Inflammatory macrophage treated with lipopolysaccharide for 4 hours (primary cell): ENCODE results near the gene MAMDC2.

Experiments used
- DNase-seq: peaks from one replicate; pipeline ENCODE4 v3.0.0-alpha.2; 2020

Gene MAMDC2

DNA sequence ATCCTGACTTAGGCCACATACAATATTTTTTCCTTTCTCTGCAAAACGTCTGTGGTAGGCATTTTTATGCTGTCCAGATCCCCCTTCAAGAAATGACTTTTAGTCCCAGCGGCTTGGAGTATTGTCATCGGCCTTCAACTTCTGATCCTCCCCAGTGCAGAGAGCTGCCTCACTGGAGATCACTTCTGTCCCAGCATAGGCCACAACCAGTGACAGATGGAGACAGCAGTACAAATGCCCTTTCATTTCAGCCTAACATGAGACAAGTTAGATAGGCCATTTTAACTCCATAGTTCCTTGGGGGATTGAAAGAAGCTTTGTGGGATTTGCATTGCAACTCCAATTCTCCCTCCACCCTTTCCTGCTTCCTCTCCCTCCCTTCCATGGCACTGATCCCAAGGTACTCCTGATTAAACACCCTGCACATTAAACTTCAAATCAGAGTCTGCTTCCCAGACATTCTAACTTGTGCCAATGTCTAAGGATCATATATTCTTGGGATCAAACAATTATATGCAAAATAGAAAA lies 3.2 kb upstream of the MAMDC2 start:
- no peak for DNase-seq

DNA sequence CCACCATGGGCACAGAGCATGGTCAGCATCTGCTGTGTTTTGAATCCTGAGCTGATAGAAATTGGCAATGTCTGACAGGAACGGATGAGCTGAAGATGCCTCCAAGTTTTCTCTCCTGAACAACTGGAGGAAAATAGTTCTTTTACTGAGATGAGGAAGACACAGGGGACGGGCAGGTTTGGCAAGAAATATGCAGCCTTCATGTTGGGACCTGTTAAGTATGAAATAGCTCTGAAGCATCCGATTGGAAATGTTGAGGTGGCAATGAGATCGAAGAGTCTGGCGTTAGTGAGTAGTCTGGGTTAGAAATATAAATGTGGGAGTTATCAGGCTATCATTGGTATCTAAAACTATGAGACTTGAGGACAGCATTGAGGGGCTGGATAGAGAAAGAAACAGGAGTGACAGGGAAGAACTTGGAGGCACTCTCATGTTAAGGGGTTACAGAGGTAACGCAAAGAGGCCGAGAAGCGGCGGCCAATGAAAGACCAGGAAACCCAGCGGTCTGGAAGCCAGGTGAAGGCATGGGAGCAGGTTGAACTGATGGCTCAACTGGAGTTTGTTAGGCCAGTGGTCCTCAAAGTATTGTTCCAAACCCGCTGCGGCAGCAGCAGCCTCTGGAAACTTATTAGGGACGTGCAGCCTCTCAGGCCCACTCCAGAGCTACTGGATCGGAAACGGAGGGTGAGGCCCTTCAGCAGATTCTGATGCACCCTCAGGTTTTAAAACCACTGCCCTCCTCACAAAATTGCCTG lies 1.0 kb upstream of the MAMDC2 start:
- no peak for DNase-seq

DNA sequence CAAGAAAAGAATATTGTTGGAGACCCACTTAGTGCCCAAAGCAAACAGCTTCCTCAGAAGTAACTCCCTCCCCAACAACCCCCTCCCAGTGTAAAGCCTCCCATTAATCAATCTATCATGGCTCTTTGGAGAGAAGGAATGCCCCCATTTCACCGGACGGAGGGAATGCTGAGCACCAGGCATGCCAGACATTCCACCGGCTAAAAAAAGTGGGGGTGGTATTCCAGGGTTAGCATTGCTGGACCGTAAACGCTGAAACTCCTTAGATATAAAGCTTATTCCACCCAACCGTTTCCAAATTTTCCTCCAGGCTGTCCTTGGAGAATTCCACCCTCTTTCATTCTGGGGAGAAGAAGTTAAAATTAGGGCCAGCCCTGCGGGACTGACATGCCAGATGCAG lies 363 bp upstream of the MAMDC2 start:
- DNase-seq: no peak

- DNase-seq: no peak
These were observed 1.1 kb downstream of the MAMDC2 start for GRCh38 chr9:70044490-70045307.

DNA sequence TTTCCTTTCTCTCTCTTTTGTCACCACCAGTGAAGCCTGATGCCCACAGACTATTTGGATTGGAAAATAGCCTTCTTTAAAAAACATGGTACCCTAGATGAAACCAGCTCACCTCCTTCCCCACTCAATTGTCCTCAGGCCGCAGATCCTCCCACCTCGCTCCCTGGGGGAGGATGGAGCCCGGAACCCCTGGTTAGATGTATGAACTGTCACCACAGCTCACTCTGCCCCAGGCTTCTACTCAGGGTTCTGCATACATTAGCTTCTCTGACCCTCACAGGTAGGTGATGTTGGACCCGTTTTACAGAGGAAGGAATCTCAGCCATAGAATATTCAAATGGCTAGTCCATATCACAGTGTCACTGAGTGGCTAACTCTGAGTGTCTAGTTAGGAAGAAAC lies 1.8 kb downstream of the MAMDC2 start:
- no peak for DNase-seq

GRCh38 chr9:70046274-70047070 lies 2.8 kb downstream of the MAMDC2 start:
- no peak for DNase-seq

GRCh38 chr9:70049236-70049635 lies 5.6 kb downstream of the MAMDC2 start:
- DNase-seq: no peak

GRCh38 chr9:70049672-70050271 lies 6.1 kb downstream of the MAMDC2 start:
- no peak for DNase-seq

DNA sequence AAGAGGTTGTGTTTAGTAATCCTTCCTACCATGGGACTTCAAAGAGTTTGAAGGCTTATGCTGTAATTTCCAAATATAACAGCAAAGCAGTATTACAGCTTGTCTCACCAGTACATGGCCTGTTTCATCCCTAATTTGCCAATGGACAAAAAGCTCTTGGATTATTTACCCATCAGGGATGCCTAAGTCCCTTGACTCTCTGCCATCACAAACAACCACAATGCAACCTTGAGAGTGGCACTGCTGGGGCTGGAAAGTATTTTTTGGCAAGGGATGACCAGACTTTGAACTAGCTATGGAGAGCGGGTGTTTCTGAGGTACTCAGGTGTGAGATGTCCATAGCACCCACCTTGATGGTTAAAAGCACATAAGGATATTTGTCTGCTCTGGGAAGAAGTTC lies 9.1 kb downstream of the MAMDC2 start:
- DNase-seq: no peak

GRCh38 chr9:70053864-70054263 lies 10.2 kb downstream of the MAMDC2 start:
- no peak for DNase-seq

GRCh38 chr9:70054521-70054920 lies 10.9 kb downstream of the MAMDC2 start:
- DNase-seq: no peak

- DNase-seq: no peak
These were observed 12.0 kb downstream of the MAMDC2 start for GRCh38 chr9:70055406-70056210.

GRCh38 chr9:70056211-70056944 lies 12.7 kb downstream of the MAMDC2 start:
- no peak for DNase-seq

- DNase-seq: no peak
These were observed 15.0 kb downstream of the MAMDC2 start for GRCh38 chr9:70058569-70059116.

DNA sequence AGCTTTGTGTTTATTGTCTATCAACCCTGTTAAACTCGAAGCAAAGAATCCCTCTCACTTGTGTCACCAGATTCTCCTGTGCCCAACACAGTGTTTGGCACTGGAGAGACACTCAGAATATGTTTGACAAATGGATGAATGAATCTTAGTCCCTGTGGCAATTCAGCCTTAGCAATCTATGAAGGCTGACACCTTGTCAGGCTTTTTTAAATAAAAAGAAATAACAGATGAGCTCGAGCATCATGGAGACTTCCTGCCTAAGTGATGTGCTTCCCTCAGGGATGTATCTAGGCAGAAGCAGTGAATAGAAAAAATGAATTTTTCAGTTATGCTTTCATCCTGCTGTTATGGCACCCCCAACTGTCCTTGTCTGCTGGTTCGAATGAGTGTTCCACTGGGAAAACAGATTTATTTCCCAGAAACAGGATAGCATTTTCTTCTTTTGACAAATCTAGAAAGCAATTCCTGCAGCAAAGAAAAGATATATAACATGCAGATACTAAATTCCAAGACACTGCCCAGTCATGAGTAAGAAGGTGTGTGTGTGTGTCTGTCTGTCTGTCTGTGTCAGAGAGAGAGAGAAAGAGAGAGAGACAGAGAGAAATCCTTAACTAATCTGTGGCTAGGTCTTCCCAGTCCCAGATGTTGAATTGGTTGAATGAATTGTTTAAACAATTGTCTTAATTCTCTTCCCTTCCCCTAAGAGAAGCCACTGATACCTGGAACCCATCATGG lies 16.7 kb downstream of the MAMDC2 start:
- DNase-seq: no peak

DNA sequence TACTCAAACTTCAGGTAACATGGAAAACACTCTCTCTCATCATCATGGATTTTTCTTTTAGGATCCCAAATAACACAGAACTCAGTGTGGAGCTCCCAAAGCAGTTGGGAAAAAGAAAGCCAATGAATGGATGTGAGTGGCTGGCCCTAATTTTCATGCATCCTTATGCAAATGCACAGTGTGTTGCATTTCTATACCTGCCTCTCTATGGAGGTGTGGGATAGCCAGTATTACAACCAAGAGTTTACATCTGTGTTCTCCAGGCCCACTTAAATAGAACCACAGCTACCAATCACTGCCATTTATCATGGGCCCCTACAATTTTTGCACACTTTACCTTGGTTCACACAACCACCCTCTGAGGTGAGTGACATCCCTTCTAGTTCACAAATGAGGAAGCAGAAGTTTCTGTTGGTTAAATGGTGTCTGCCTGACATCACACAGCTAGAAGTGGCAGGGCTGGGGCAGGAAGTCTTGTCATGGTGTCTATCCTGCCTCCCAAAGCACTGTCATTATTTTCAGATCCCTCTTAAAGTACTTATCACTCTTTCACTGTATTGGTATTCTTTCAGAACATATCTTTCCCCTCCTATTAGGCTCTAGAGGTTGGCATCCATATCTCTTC lies 17.3 kb downstream of the MAMDC2 start:
- DNase-seq: peak; percentile 42

- no peak for DNase-seq
These were observed 18.1 kb downstream of the MAMDC2 start for GRCh38 chr9:70061776-70062175.

DNA sequence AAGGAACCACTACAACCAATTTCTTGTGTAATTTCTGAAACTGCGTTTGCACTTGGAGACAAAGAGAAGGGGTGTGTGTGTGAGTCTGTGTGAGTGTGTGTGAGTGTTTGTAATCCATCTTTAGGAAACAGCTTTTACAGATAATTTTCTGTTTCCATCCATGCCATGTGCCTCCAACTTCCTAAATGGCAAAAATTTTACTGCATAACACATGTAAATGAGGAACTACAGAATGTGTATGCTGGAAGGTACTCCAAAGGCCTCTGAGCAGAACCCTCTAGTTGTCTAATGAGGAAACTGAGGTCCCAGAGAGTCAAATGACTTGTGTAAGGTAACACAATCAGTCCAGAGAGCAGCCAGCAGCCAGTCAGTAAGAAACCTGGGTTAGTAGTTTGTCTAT lies 20.8 kb downstream of the MAMDC2 start:
- peak; percentile 12 for DNase-seq

- no peak for DNase-seq
These were observed 21.9 kb downstream of the MAMDC2 start for GRCh38 chr9:70065572-70065971.

- no peak for DNase-seq
These were observed 22.8 kb downstream of the MAMDC2 start for GRCh38 chr9:70066418-70066817.
